Measurements from ENCODE around the gene NAV3.

DNA sequence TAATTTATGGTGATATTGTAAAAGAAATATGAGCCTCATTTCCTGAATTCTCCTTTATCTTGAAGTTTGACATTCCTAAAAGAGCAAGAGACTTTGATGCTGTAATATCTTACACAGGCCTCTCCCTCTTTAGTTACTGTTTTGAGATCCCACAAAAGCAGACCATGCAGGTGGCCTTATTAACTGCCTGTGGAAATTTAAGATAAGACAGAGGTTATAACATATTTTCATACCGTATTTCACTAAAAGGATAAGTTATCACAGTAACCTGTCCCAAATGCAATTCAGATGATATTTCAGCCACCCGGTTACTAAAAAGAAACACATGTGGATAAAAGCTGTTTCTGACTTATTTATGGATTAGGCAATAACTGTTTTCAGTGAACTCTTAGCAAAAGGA, 150.1 kb downstream of the NAV3 start:
- TF ChIP-seq, protein P1, sequence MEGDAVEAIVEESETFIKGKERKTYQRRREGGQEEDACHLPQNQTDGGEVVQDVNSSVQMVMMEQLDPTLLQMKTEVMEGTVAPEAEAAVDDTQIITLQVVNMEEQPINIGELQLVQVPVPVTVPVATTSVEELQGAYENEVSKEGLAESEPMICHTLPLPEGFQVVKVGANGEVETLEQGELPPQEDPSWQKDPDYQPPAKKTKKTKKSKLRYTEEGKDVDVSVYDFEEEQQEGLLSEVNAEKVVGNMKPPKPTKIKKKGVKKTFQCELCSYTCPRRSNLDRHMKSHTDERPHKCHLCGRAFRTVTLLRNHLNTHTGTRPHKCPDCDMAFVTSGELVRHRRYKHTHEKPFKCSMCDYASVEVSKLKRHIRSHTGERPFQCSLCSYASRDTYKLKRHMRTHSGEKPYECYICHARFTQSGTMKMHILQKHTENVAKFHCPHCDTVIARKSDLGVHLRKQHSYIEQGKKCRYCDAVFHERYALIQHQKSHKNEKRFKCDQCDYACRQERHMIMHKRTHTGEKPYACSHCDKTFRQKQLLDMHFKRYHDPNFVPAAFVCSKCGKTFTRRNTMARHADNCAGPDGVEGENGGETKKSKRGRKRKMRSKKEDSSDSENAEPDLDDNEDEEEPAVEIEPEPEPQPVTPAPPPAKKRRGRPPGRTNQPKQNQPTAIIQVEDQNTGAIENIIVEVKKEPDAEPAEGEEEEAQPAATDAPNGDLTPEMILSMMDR (IDR thresholded peaks at IDR 0.05): no peak
- no peak for TF ChIP-seq POLR2A (IDR thresholded peaks at IDR 0.05)
